OCI-LY7 (cell line): ENCODE data around the gene PTPRT.

ENCODE experiments used
- EZH2phosphoT487 ChIP-seq: fragments of 200-600 bp; sonication (generic); IDR thresholded peaks from 2 replicates; pipeline ENCODE4 v1.6.1; 2018; ENCODE audit warnings: low read depth, borderline replicate concordance, mild to moderate bottlenecking, mixed run types, antibody characterized with exemption, low read length, moderate library complexity, mixed read lengths
- TF ChIP-seq, protein P1 (sequence below): fragments of 200-600 bp; sonication (generic); conservative IDR thresholded peaks from 2 replicates; pipeline ENCODE4 v1.5.1; 2014; ENCODE audit warnings: mild to moderate bottlenecking, antibody characterized with exemption, low read length, moderate library complexity, mixed read lengths

DNA sequence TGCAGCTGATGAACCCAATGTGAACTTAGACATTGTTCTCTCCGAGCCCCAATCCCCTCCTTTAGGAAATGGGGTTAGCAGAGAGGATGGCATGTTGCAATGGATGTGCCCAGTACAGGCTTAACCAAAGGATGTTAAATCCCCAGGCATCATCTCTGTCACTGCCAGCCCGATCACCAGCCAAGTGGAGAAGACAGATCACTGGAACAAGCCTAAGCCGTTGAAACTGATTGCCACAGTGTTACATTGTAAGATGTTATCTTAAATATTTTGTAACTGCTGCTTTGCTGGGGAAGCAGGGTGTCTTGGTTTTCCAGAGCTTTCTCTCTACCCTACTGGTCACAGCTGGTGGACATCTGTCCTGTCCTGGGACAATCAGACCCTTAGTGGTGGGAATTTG lies 788.1 kb downstream of the PTPRT start:
- TF ChIP-seq, protein P1, sequence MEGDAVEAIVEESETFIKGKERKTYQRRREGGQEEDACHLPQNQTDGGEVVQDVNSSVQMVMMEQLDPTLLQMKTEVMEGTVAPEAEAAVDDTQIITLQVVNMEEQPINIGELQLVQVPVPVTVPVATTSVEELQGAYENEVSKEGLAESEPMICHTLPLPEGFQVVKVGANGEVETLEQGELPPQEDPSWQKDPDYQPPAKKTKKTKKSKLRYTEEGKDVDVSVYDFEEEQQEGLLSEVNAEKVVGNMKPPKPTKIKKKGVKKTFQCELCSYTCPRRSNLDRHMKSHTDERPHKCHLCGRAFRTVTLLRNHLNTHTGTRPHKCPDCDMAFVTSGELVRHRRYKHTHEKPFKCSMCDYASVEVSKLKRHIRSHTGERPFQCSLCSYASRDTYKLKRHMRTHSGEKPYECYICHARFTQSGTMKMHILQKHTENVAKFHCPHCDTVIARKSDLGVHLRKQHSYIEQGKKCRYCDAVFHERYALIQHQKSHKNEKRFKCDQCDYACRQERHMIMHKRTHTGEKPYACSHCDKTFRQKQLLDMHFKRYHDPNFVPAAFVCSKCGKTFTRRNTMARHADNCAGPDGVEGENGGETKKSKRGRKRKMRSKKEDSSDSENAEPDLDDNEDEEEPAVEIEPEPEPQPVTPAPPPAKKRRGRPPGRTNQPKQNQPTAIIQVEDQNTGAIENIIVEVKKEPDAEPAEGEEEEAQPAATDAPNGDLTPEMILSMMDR = no peak
- no peak for TF ChIP-seq EZH2phosphoT487
